ENCODE measurements around the gene CTNNA2. TPM values are rescaled to one million over a fixed set of nuclear protein-coding genes. Genes with fewer than 3 reads are reported as not detected.

CTNNA2 gene
- total RNA-seq, 6 donors from 2014 or later: not detected

GRCh38 chr2:80531319-80531718 is 1018.5 kb downstream of the CTNNA2 start:
- 71 to 89% methylated on average over 1 of the region's 1 CpG for WGBS, 2 donors
- H3K27me3 ChIP-seq: no peaks in the 10 kb centered on the region
- no peak for TF ChIP-seq EP300 (IDR thresholded peaks at IDR 0.05)
- TF ChIP-seq, protein P1, sequence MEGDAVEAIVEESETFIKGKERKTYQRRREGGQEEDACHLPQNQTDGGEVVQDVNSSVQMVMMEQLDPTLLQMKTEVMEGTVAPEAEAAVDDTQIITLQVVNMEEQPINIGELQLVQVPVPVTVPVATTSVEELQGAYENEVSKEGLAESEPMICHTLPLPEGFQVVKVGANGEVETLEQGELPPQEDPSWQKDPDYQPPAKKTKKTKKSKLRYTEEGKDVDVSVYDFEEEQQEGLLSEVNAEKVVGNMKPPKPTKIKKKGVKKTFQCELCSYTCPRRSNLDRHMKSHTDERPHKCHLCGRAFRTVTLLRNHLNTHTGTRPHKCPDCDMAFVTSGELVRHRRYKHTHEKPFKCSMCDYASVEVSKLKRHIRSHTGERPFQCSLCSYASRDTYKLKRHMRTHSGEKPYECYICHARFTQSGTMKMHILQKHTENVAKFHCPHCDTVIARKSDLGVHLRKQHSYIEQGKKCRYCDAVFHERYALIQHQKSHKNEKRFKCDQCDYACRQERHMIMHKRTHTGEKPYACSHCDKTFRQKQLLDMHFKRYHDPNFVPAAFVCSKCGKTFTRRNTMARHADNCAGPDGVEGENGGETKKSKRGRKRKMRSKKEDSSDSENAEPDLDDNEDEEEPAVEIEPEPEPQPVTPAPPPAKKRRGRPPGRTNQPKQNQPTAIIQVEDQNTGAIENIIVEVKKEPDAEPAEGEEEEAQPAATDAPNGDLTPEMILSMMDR (IDR thresholded peaks at IDR 0.05): no peak
- no peak for TF ChIP-seq POLR2AphosphoS5 (IDR thresholded peaks at IDR 0.05)
- no peak for TF ChIP-seq POLR2A (IDR thresholded peaks at IDR 0.05)
- H3K27ac ChIP-seq: no peak overlapping the region
- H3K4me3 ChIP-seq: no peak overlapping the region
- H3K9me3 ChIP-seq: no peaks in the 10 kb centered on the region
- H3K4me1 ChIP-seq: no peaks in the 10 kb centered on the region
- ATAC-seq (ENCODE audit: low FRiP score in 2 of 2) (no peak), DNase-seq (no peak)
- no peaks in the 10 kb centered on the region for H3K36me3 ChIP-seq

- Histone ChIP-seq H3K36me3 (no peaks in the 10 kb centered on the region), H3K27me3 (no peaks in the 10 kb centered on the region), H3K4me1 (no peaks in the 10 kb centered on the region), H3K4me3 (no peak overlapping the region), H3K9me3 (no peaks in the 10 kb centered on the region), H3K27ac (no peak overlapping the region)
- ATAC-seq (ENCODE audit: low FRiP score in 2 of 2) (no peak), DNase-seq (no peak)
- TF ChIP-seq, protein P1 (IDR thresholded peaks at IDR 0.05): no peak
- TF ChIP-seq POLR2AphosphoS5 (IDR thresholded peaks at IDR 0.05): no peak
- no peak for TF ChIP-seq EP300 (IDR thresholded peaks at IDR 0.05)
- no peak for TF ChIP-seq POLR2A (IDR thresholded peaks at IDR 0.05)
- WGBS, 2 donors: 60 to 62% methylated on average over 8 to 13 of the region's 13 CpGs
These were observed 1032.8 kb downstream of the CTNNA2 start for GRCh38 chr2:80545420-80546210.

- no peak for ATAC-seq (ENCODE audit: low FRiP score in 2 of 2)
- H3K27ac ChIP-seq: no peak overlapping the region
- no peaks in the 10 kb centered on the region for H3K9me3 ChIP-seq
- WGBS, 2 donors: 58 to 72% methylated on average over 1 of the region's 1 CpG
- TF ChIP-seq, protein P1 (IDR thresholded peaks at IDR 0.05): no peak
- TF ChIP-seq POLR2AphosphoS5 (IDR thresholded peaks at IDR 0.05): no peak
- no peak for TF ChIP-seq POLR2A (IDR thresholded peaks at IDR 0.05)
- no peak for TF ChIP-seq EP300 (IDR thresholded peaks at IDR 0.05)
- DNase-seq: no peak
- H3K4me3 ChIP-seq: no peak overlapping the region
- no peaks in the 10 kb centered on the region for H3K36me3 ChIP-seq
- no peaks in the 10 kb centered on the region for H3K4me1 ChIP-seq
- H3K27me3 ChIP-seq: no peaks in the 10 kb centered on the region
These were observed 1033.9 kb downstream of the CTNNA2 start for GRCh38 chr2:80546766-80547165.

DNA sequence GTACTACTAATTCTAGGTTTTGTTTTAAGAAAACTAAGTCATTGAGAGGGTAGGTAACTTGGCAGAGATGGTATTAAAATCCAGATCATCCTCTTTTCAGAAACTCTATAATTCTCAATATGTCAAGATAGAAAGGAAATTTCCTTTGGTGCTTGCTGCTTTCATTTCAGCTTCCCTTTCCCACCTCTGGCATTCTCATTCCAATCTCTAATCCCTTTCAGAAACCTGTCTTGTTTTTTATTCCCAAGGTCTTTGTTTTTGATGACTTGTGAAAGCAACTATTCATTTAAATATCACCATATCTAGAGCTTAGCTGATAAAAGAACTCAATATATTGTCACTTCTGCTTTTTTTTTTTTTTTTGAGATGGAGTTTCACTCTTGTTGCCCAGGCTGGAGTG is 1034.5 kb downstream of the CTNNA2 start:
- Histone ChIP-seq H3K36me3 (no peaks in the 10 kb centered on the region), H3K9me3 (no peaks in the 10 kb centered on the region), H3K27ac (no peak overlapping the region), H3K27me3 (no peaks in the 10 kb centered on the region), H3K4me1 (no peaks in the 10 kb centered on the region), H3K4me3 (no peak overlapping the region)
- no peak for ATAC-seq (ENCODE audit: low FRiP score in 2 of 2)
- TF ChIP-seq EP300 (IDR thresholded peaks at IDR 0.05) (no peak), POLR2A (IDR thresholded peaks at IDR 0.05) (no peak), POLR2AphosphoS5 (IDR thresholded peaks at IDR 0.05) (no peak)
- TF ChIP-seq, protein P1 (IDR thresholded peaks at IDR 0.05): no peak
- no peak for DNase-seq

- TF ChIP-seq, protein P1 (IDR thresholded peaks at IDR 0.05): no peak
- no peak for TF ChIP-seq POLR2A (IDR thresholded peaks at IDR 0.05)
- no peak for TF ChIP-seq POLR2AphosphoS5 (IDR thresholded peaks at IDR 0.05)
- TF ChIP-seq EP300 (IDR thresholded peaks at IDR 0.05): no peak
- Histone ChIP-seq H3K4me1 (no peaks in the 10 kb centered on the region), H3K27ac (no peak overlapping the region), H3K9me3 (no peaks in the 10 kb centered on the region), H3K27me3 (no peaks in the 10 kb centered on the region), H3K36me3 (no peaks in the 10 kb centered on the region), H3K4me3 (no peak overlapping the region)
- no peak for DNase-seq
- no peak for ATAC-seq (ENCODE audit: low FRiP score in 2 of 2)
- WGBS, 2 donors: 79 to 83% methylated on average over 5 of the region's 5 CpGs
These were observed 1035.6 kb downstream of the CTNNA2 start for GRCh38 chr2:80548469-80548868.
